HG02981 (cell line): ENCODE results near the gene GPRC5C.

Experiments
- ATAC-seq: cut with Tn5 transposase; IDR thresholded peaks from one replicate; pipeline ENCODE4 v1.9.1; 2021; ENCODE audit warnings: mild to moderate bottlenecking, moderate library complexity; ENCODE audit not compliant: unreplicated experiment

Gene GPRC5C

GRCh38 chr17:74450231-74450630 lies 18.3 kb downstream of the GPRC5C start:
- ATAC-seq, result no peak

DNA sequence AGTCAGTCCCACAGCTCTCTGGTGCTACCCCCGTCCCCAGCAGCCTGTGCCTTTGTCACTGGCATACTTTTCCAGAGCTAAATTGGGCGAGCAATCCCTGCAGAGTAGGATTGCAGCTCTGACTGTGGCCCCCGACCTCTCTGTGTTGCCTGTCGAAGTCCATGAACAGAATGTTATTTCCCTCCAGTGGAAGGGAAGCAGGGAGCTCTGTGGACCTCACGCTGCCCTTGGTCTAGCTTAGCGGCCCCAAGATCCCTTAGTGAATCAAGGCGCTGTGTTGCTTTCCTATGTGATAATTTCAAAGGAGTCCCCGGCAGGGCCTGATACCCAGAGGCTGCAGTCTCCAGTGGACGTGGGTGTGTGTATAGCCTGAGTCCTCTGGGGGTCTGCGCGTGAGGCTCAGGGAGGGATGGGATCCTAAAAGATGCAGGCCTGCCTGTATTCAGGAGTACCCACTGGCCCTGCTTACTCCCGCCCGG lies 19.1 kb downstream of the GPRC5C start:
- no peak for ATAC-seq

GRCh38 chr17:74451557-74451956 lies 19.7 kb downstream of the GPRC5C start:
- ATAC-seq, result no peak

GRCh38 chr17:74452033-74452840 lies 20.3 kb downstream of the GPRC5C start:
- ATAC-seq, result no peak

DNA sequence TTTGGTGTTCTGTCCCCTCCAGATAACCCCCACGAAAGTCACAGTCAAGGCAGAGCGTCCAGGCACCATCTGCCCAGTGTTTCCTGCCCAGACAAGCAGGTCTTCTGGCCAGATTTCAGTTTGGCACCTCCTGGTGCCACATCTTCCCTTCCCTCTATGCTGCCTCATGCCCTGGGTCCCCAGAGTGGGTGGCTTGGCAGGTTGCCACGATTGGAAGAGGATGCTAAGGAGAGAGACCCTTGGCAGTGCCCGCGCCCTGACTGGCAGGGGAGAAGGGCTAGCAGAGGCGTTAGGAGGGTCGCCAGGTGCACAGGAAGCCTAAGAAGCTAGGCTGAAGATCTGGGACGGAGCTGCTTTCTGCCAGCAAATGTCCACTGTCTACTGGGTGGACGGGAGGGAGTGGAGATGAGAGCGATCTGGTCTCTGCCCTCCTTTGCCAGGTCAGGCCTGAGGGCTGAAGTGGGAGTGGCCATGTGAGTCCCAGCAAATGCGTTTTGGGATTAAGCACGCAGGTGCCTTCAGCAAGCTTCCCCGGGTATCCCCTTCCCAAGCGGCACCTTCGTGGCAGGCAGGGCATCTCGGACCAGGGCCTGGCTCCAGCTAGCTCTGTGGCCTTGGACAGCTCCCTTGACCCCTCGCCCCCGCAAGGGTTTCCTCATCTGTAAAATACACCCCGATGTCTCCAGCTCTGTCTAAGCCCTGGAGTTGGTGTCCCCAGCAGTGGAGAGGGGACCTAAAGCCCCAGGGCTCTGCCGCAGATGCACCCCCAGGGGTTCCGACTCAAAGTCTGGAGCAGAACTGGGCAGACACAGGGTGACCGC lies 21.2 kb downstream of the GPRC5C start:
- ATAC-seq, result no peak

- no peak for ATAC-seq
Measured at GRCh38 chr17:74453665-74454196, 21.8 kb downstream of the GPRC5C start.

- ATAC-seq, result peak; percentile 94
Measured at GRCh38 chr17:74454197-74455024, 22.5 kb downstream of the GPRC5C start.

- no peak for ATAC-seq
Measured at GRCh38 chr17:74455025-74455545, 23.2 kb downstream of the GPRC5C start.

DNA sequence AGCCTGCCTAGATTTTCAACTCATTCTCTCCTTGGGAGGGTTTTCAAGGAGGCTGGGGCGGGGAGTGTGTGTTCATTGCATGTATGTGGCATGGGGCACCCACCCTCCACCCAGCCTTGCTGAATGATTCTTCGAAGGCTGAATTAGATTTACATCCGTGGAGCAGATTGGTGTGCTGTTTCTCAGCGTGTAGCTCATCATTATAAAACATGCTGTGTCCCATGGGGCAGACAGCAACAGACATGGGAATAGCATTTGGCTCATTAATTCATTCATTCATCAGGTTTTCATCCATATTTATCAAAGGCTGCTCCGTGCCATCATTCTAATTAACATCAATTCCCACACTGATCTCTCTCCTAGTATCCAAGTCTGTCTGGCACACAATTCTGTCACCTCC lies 23.9 kb downstream of the GPRC5C start:
- no peak for ATAC-seq

- no peak for ATAC-seq
Measured at GRCh38 chr17:74457146-74457819, 25.4 kb downstream of the GPRC5C start.

DNA sequence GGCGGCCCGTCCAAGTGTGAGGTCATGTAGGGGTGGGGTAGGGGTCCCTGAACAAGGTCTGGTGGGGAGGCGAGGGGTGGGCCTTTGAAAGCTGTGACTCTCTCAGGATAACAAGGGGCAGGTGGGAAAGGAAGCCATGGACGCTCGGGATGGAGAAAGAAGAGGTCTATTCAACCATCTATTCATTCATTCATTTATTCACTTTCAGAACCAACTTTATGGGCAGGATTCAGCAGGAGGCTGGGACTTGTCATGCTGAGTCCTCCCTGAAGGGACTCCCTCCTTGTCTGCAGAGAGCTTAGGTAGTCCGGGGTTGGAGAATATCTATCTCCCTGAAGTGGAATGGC lies 25.9 kb downstream of the GPRC5C start:
- ATAC-seq, result no peak

- no peak for ATAC-seq
Measured at GRCh38 chr17:74458835-74459234, 26.9 kb downstream of the GPRC5C start.

- ATAC-seq, result no peak
Measured at GRCh38 chr17:74459622-74460021, 27.7 kb downstream of the GPRC5C start.

GRCh38 chr17:74460241-74460640 lies 28.4 kb downstream of the GPRC5C start:
- ATAC-seq, result no peak

DNA sequence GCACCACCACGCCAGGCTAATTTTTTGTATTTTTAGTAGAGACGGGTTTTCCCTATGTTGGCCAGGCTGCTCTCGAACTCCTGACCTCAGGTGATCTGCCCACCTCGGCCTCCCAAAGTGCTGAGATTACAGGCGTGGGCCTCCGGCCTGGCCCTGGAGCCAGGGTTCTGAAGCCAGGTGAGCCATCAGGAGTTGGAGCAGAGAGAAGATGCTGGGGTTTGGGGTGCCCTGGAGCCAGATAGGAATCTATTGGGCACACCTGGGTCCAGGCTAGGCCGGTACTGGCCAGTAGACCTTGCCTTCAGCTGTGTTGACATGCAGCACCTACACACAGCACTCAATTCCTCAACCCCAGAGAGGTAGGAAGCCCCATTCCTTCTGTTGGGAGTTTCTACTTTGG lies 29.1 kb downstream of the GPRC5C start:
- ATAC-seq, result no peak

DNA sequence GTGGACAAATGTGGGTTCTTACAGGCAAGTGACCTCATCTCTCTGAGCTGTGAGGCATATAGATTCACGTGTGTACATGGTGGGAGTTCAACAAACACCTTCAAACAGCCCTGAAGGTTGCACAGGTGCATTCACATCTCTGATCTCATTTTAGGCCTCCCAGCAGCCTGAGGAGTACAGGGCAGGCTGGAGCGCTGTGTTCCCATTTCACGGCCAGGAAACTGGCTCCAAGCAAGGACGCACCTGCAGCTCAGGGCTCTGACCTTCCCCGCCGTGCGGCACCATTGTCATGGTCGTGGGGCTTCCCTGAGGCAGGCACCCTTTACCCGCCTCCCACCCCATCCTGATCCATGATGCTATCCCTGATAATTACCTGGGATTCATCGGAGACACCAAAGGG lies 29.7 kb downstream of the GPRC5C start:
- no peak for ATAC-seq

- no peak for ATAC-seq
Measured at GRCh38 chr17:74464730-74465377, 33.0 kb downstream of the GPRC5C start.

GRCh38 chr17:74465378-74466110 lies 33.7 kb downstream of the GPRC5C start:
- ATAC-seq, result no peak
